ENCODE measurements around the gene VPREB3.

The VPREB3 gene

GRCh38 chr22:23774922-23775436, 20.8 kb upstream of the VPREB3 start:
- no peak overlapping the region for H3K9ac ChIP-seq (ENCODE audit: low read length)
- peaks cover 10% of the 10 kb centered on the region for H3F3A ChIP-seq (ENCODE audit: insufficient read depth, low read length)
- no peak for DNase-seq

GRCh38 chr22:23774114-23774921, 20.1 kb upstream of the VPREB3 start:
- TF ChIP-seq EZH2phosphoT487 (IDR thresholded peaks at IDR 0.05; ENCODE audit: low read length) (no peak), CTCF (IDR thresholded peaks at IDR 0.05; ENCODE audit: low read length) (no peak), EZH2 (optimal IDR thresholded peaks at IDR 0.05; ENCODE audit: low read depth, low read length) (no peak)
- H3K27me3 ChIP-seq (replicated peaks; ENCODE audit: insufficient read depth, low read length) = no peaks in the 10 kb centered on the region
- H3K4me1 ChIP-seq (ENCODE audit: low read length) = peaks cover 14% of the 10 kb centered on the region
- no peaks in the 10 kb centered on the region for H3K36me3 ChIP-seq (replicated peaks; ENCODE audit: insufficient read depth, low read length)
- H4K20me1 ChIP-seq (ENCODE audit: insufficient read depth, low read length) = no peaks in the 10 kb centered on the region
- H2AFZ ChIP-seq (ENCODE audit: low read length) = no peak overlapping the region
- no peak overlapping the region for H3K9ac ChIP-seq (ENCODE audit: low read length)
- H3K4me2 ChIP-seq (ENCODE audit: low read depth, low read length) = no peak overlapping the region
- H3K4me3 ChIP-seq (ENCODE audit: low read length) = no peak overlapping the region
- no peaks in the 10 kb centered on the region for H3K79me2 ChIP-seq (ENCODE audit: low read length)
- peaks cover 12% of the 10 kb centered on the region for H3F3A ChIP-seq (ENCODE audit: insufficient read depth, low read length)
- no peak overlapping the region for H3K27ac ChIP-seq (ENCODE audit: low read length)
- no peaks in the 10 kb centered on the region for H3K9me2 ChIP-seq (replicated peaks; ENCODE audit: insufficient read depth, low read length)
- H3K9me3 ChIP-seq (replicated peaks; ENCODE audit: insufficient read depth, low read length) = no peaks in the 10 kb centered on the region
- DNase-seq = no peak

More at GRCh38 chr22:23774922-23775436, 20.8 kb upstream of the VPREB3 start:
- Histone ChIP-seq H3K9me2 (replicated peaks; ENCODE audit: insufficient read depth, low read length) (no peaks in the 10 kb centered on the region), H3K9me3 (replicated peaks; ENCODE audit: insufficient read depth, low read length) (no peaks in the 10 kb centered on the region), H3K4me3 (ENCODE audit: low read length) (no peak overlapping the region), H3K4me2 (ENCODE audit: low read depth, low read length) (no peak overlapping the region), H3K36me3 (replicated peaks; ENCODE audit: insufficient read depth, low read length) (no peaks in the 10 kb centered on the region), H2AFZ (ENCODE audit: low read length) (no peak overlapping the region), H3K27me3 (replicated peaks; ENCODE audit: insufficient read depth, low read length) (no peaks in the 10 kb centered on the region), H3K4me1 (ENCODE audit: low read length) (peaks cover 14% of the 10 kb centered on the region), H3K79me2 (ENCODE audit: low read length) (no peaks in the 10 kb centered on the region), H4K20me1 (ENCODE audit: insufficient read depth, low read length) (no peaks in the 10 kb centered on the region), H3K27ac (ENCODE audit: low read length) (no peak overlapping the region)
- TF ChIP-seq EZH2 (optimal IDR thresholded peaks at IDR 0.05; ENCODE audit: low read depth, low read length) (no peak), EZH2phosphoT487 (IDR thresholded peaks at IDR 0.05; ENCODE audit: low read length) (no peak), CTCF (IDR thresholded peaks at IDR 0.05; ENCODE audit: low read length) (no peak)

- peaks cover 12% of the 10 kb centered on the region for H3F3A ChIP-seq (ENCODE audit: insufficient read depth, low read length)
- H3K79me2 ChIP-seq (ENCODE audit: low read length) = no peaks in the 10 kb centered on the region
- peak overlapping the region; percentile 98 for H3K4me2 ChIP-seq (ENCODE audit: low read depth, low read length)
- peaks cover 14% of the 10 kb centered on the region for H3K4me1 ChIP-seq (ENCODE audit: low read length)
- no peak overlapping the region for H3K27ac ChIP-seq (ENCODE audit: low read length)
- H3K36me3 ChIP-seq (replicated peaks; ENCODE audit: insufficient read depth, low read length) = no peaks in the 10 kb centered on the region
- peak overlapping the region; percentile 82; the same call in 1 of the 2 replicates for H2AFZ ChIP-seq (ENCODE audit: low read length)
- H3K4me3 ChIP-seq (ENCODE audit: low read length) = peak overlapping the region; percentile 55; the same call in 1 of the 2 replicates
- no peaks in the 10 kb centered on the region for H4K20me1 ChIP-seq (ENCODE audit: insufficient read depth, low read length)
- no peaks in the 10 kb centered on the region for H3K9me3 ChIP-seq (replicated peaks; ENCODE audit: insufficient read depth, low read length)
- no peaks in the 10 kb centered on the region for H3K9me2 ChIP-seq (replicated peaks; ENCODE audit: insufficient read depth, low read length)
- H3K27me3 ChIP-seq (replicated peaks; ENCODE audit: insufficient read depth, low read length) = no peaks in the 10 kb centered on the region
- DNase-seq = no peak
- TF ChIP-seq CTCF (IDR thresholded peaks at IDR 0.05; ENCODE audit: low read length) (no peak), EZH2phosphoT487 (IDR thresholded peaks at IDR 0.05; ENCODE audit: low read length) (no peak), EZH2 (optimal IDR thresholded peaks at IDR 0.05; ENCODE audit: low read depth, low read length) (no peak)
- H3K9ac ChIP-seq (ENCODE audit: low read length) = peak overlapping the region; percentile 38; the same call in 1 of the 2 replicates
Measured at GRCh38 chr22:23773483-23774113, 19.4 kb upstream of the VPREB3 start.
